HCT116 (cell line): ENCODE results near the gene TTC12. TPM values are rescaled to one million over a fixed set of nuclear protein-coding genes. Genes with fewer than 3 reads are reported as not detected.

ENCODE experiments used
- ATAC-seq: fragments of 200-7000 bp; cut with Tn5 transposase; 2 replicates; pipeline ENCODE4 v1.9.1; 2020; ENCODE audit warnings: mild to moderate bottlenecking, moderate library complexity
- BruUV-seq: library from RNA; stranded (reverse); fragments of 400-500 nt; replicated peaks from 2 replicates; lab custom pipeline; 2021; lab: Mats Ljungman, UMichigan
- CTCF ChIA-PET: fragments of 300-600 bp; sonication (Branson Sonifier 250); formaldehyde crosslinking; loops from one replicate; lab custom pipeline; 2021; ENCODE audit warnings: antibody characterized with exemption; lab: Charles Lee
- POLR2A ChIA-PET: fragments of 300-600, 350-600 bp; sonication (Branson Sonifier 250); formaldehyde crosslinking; loops from one replicate; lab custom pipeline; 2021; ENCODE audit warnings: antibody characterized with exemption; lab: Charles Lee
- RAD21 ChIA-PET, 2 experiments: fragments of 300-600 bp; sonication (Branson Sonifier 250); formaldehyde crosslinking; loops; one replicate each; lab custom pipeline; 2023; ENCODE audit warnings: low total read pairs in 2 of 2; ENCODE audit not compliant: uncharacterized antibody in 2 of 2, unreplicated experiment in 2 of 2, low non-redundant PET in 1 of 2; lab: Charles Lee
- DNase-seq: peaks from one replicate; pipeline ENCODE4 v3.0.0-alpha.2; 2010; ENCODE audit warnings: low read depth, low spot score
- H2AFZ ChIP-seq: fragments of 200-600 bp; shearing (Covaris generic), sonication (generic); 2 replicates; pipeline ENCODE4 v1.6.1; 2017; ENCODE audit warnings: low read depth, mixed run types, mixed read lengths, antibody characterized with exemption, low read length; ENCODE audit not compliant: poor library complexity, severe bottlenecking
- H3K27ac ChIP-seq: 2 replicates; pipeline ENCODE4 v1.5.1; 2012; ENCODE audit warnings: low read depth, low read length
- H3K27me3 ChIP-seq: fragments of 200-600 bp; sonication (generic); 2 replicates; pipeline ENCODE4 v1.6.1; 2016; ENCODE audit warnings: mixed run types, low read length, mixed read lengths; ENCODE audit not compliant: insufficient read depth
- H3K36me3 ChIP-seq, 2 experiments: fragments of 200-500 bp in 1 of 2; fragments of 200-600 bp in 1 of 2; sonication (Bioruptor generic) in 1 of 2; sonication (generic) in 1 of 2; 2 replicates each; pipeline versions ENCODE4 v1.5.1 to v1.6.1; 2014 to 2016; ENCODE audit warnings: low read length in 2 of 2, inconsistent platforms in 1 of 2, mixed read lengths in 1 of 2, mixed run types in 1 of 2; ENCODE audit not compliant: insufficient read depth in 2 of 2, control insufficient read depth in 1 of 2
- H3K4me1 ChIP-seq, 2 experiments: fragments of 200-600 bp in 1 of 2; sonication (generic) in 1 of 2; 2 replicates each; pipeline versions ENCODE4 v1.5.1 to v1.6.1; 2012 to 2017; ENCODE audit warnings: low read length in 2 of 2, inconsistent platforms in 1 of 2, mild to moderate bottlenecking in 1 of 2, mixed read lengths in 1 of 2, mixed run types in 1 of 2, moderate library complexity in 1 of 2; ENCODE audit not compliant: insufficient read depth in 2 of 2, control insufficient read depth in 1 of 2
- H3K4me2 ChIP-seq: fragments of 200-600 bp; sonication (generic); 2 replicates; pipeline ENCODE4 v1.6.1; 2017; ENCODE audit warnings: mixed run types, low read length, mixed read lengths
- H3K4me3 ChIP-seq, 2 experiments: fragments of 200-600 bp in 1 of 2; sonication (generic) in 1 of 2; replicated peaks in 1 of 2; 2 replicates each; pipeline ENCODE4 v1.5.1; 2011 to 2016; ENCODE audit warnings: low read length in 2 of 2, control low read depth in 1 of 2, low read depth in 1 of 2, mild to moderate bottlenecking in 1 of 2, mixed read lengths in 1 of 2, mixed run types in 1 of 2
- H3K79me2 ChIP-seq: fragments of 200-600 bp; sonication (generic); 2 replicates; pipeline ENCODE4 v1.6.1; 2017; ENCODE audit warnings: mild to moderate bottlenecking, mixed run types, low read length, moderate library complexity, mixed read lengths; ENCODE audit not compliant: insufficient read depth
- H3K9ac ChIP-seq: fragments of 200-600 bp; sonication (generic); 2 replicates; pipeline ENCODE4 v1.6.1; 2016; ENCODE audit warnings: low read length, mixed read lengths
- H3K9me2 ChIP-seq: fragments of 200-600 bp; sonication (generic), shearing (Covaris generic); 2 replicates; pipeline ENCODE4 v1.6.1; 2017; ENCODE audit warnings: mixed run types, mild to moderate bottlenecking, moderate library complexity; ENCODE audit not compliant: insufficient read depth
- H3K9me3 ChIP-seq, 2 experiments: fragments of 200-500 bp in 1 of 2; fragments of 200-600 bp in 1 of 2; sonication (Bioruptor generic) in 1 of 2; sonication (generic) in 1 of 2; 2 replicates each; pipeline ENCODE4 v1.6.1; 2014 to 2017; ENCODE audit warnings: low read length in 2 of 2, mixed read lengths in 2 of 2, inconsistent platforms in 1 of 2, low read depth in 1 of 2, mild to moderate bottlenecking in 1 of 2, mixed run types in 1 of 2, moderate library complexity in 1 of 2; ENCODE audit not compliant: control insufficient read depth in 1 of 2, insufficient read depth in 1 of 2
- H4K20me1 ChIP-seq: fragments of 200-600 bp; sonication (generic), shearing (Covaris generic); 2 replicates; pipeline ENCODE4 v1.6.1; 2017; ENCODE audit warnings: mixed run types, mild to moderate bottlenecking, moderate library complexity; ENCODE audit not compliant: insufficient read depth
- CBX3 ChIP-seq: IDR thresholded peaks from 2 replicates; pipeline ENCODE4 v1.6.1; 2012; ENCODE audit warnings: low read depth
- EGR1 ChIP-seq: IDR thresholded peaks from 2 replicates; pipeline ENCODE4 v1.6.1; 2012; ENCODE audit warnings: low read depth
- ELF1 ChIP-seq: IDR thresholded peaks from 2 replicates; pipeline ENCODE4 v1.6.1; 2012; ENCODE audit warnings: low read depth, borderline replicate concordance
- EZH2 ChIP-seq: fragments of 200-600 bp; sonication (generic); IDR thresholded peaks from 2 replicates; pipeline ENCODE4 v1.6.1; 2017; ENCODE audit warnings: antibody characterized with exemption, mixed run types
- EZH2phosphoT487 ChIP-seq: fragments of 200-600 bp; IDR thresholded peaks from 2 replicates; pipeline ENCODE4 v1.6.1; 2018; ENCODE audit warnings: antibody characterized with exemption, borderline replicate concordance
- FOSL1 ChIP-seq: IDR thresholded peaks from 2 replicates; pipeline ENCODE4 v1.6.1; 2012; ENCODE audit warnings: low read depth
- JUND ChIP-seq: IDR thresholded peaks from 2 replicates; pipeline ENCODE4 v1.6.1; 2012
- POLR2A ChIP-seq: IDR thresholded peaks from 2 replicates; pipeline ENCODE4 v1.7.0; 2011; ENCODE audit warnings: borderline replicate concordance; ENCODE audit not compliant: insufficient read depth, insufficient read length; ENCODE audit errors: extremely low read depth
- REST ChIP-seq: IDR thresholded peaks from 2 replicates; pipeline ENCODE4 v1.6.1; 2012; ENCODE audit warnings: low read depth
- SIN3A ChIP-seq: IDR thresholded peaks from 2 replicates; pipeline ENCODE4 v1.6.1; 2012; ENCODE audit warnings: low read depth
- SP1 ChIP-seq: IDR thresholded peaks from 2 replicates; pipeline ENCODE4 v1.6.1; 2012; ENCODE audit warnings: low read depth
- SRF ChIP-seq: IDR thresholded peaks from 2 replicates; pipeline ENCODE4 v1.6.1; 2012; ENCODE audit warnings: low read depth
- TCF7L2 ChIP-seq: IDR thresholded peaks from 2 replicates; pipeline ENCODE4 v1.7.0; 2011; ENCODE audit warnings: borderline replicate concordance, inconsistent platforms; ENCODE audit not compliant: insufficient read depth, insufficient read length; ENCODE audit errors: extremely low read depth
- YY1 ChIP-seq: IDR thresholded peaks from 2 replicates; pipeline ENCODE4 v1.6.1; 2011; ENCODE audit warnings: low read length, low read depth, moderate library complexity, mild to moderate bottlenecking; ENCODE audit not compliant: insufficient replicate concordance; ENCODE audit errors: extremely low read depth
- ZFX ChIP-seq: fragments of 450-650 bp; IDR thresholded peaks from 2 replicates; pipeline ENCODE4 v1.6.1; 2017
- ZNF274 ChIP-seq: fragments of 200-500 bp; sonication (Bioruptor generic); IDR thresholded peaks from 2 replicates; pipeline ENCODE4 v1.6.1; 2014; ENCODE audit warnings: mild to moderate bottlenecking, low read depth, low read length, inconsistent platforms
- intact Hi-C: fragments of 100-400 bp; cut with micrococcal nuclease; formaldehyde crosslinking; loops from 2 replicates; pipeline ENCODE4 v1.10.0; 2022
- total RNA-seq: library from RNA; stranded (reverse); gene quantifications from one replicate; pipeline ENCODE4 v1.2.1, GENCODE V29; 2021; ENCODE audit not compliant: unreplicated experiment
- TF ChIP-seq, protein P1 (sequence below): IDR thresholded peaks from 2 replicates; pipeline ENCODE4 v1.6.1; 2012
- TF ChIP-seq, protein P2 (sequence below): IDR thresholded peaks from 2 replicates; pipeline ENCODE4 v1.6.1; 2011; ENCODE audit warnings: mild to moderate bottlenecking, low read length, moderate library complexity; ENCODE audit not compliant: insufficient replicate concordance; ENCODE audit errors: extremely low read depth
- TF ChIP-seq, protein P3 (sequence below): IDR thresholded peaks from 2 replicates; pipeline ENCODE4 v1.6.1; 2012

Gene TTC12
- total RNA-seq, 1 experiment from 2014 or later: 12.6 TPM

GRCh38 chr11:113349528-113349927 lies 35.1 kb downstream of the TTC12 start:
- TF ChIP-seq SIN3A: no peak
- no peak for TF ChIP-seq EZH2phosphoT487
- no peak for TF ChIP-seq FOSL1
- no peak for TF ChIP-seq ELF1
- TF ChIP-seq JUND: no peak
- no peak for TF ChIP-seq ZFX
- no peak for TF ChIP-seq TCF7L2
- TF ChIP-seq YY1: no peak
- no peak for TF ChIP-seq POLR2A
- TF ChIP-seq ZNF274: no peak
- TF ChIP-seq CBX3: no peak
- TF ChIP-seq SP1: no peak
- TF ChIP-seq REST: no peak
- TF ChIP-seq, protein P1, sequence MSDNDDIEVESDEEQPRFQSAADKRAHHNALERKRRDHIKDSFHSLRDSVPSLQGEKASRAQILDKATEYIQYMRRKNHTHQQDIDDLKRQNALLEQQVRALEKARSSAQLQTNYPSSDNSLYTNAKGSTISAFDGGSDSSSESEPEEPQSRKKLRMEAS: no peak
- no peak for TF ChIP-seq SRF
- TF ChIP-seq, protein P2, sequence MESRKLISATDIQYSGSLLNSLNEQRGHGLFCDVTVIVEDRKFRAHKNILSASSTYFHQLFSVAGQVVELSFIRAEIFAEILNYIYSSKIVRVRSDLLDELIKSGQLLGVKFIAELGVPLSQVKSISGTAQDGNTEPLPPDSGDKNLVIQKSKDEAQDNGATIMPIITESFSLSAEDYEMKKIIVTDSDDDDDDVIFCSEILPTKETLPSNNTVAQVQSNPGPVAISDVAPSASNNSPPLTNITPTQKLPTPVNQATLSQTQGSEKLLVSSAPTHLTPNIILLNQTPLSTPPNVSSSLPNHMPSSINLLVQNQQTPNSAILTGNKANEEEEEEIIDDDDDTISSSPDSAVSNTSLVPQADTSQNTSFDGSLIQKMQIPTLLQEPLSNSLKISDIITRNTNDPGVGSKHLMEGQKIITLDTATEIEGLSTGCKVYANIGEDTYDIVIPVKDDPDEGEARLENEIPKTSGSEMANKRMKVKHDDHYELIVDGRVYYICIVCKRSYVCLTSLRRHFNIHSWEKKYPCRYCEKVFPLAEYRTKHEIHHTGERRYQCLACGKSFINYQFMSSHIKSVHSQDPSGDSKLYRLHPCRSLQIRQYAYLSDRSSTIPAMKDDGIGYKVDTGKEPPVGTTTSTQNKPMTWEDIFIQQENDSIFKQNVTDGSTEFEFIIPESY: no peak
- TF ChIP-seq, protein P3, sequence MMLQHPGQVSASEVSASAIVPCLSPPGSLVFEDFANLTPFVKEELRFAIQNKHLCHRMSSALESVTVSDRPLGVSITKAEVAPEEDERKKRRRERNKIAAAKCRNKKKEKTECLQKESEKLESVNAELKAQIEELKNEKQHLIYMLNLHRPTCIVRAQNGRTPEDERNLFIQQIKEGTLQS: no peak
- no peak for TF ChIP-seq EZH2
- TF ChIP-seq EGR1: no peak
- Histone ChIP-seq H3K27me3 (no peaks in the 10 kb centered on the region), H4K20me1 (no peaks in the 10 kb centered on the region), H3K9ac (no peak overlapping the region), H3K9me2 (no peaks in the 10 kb centered on the region), H3K79me2 (no peaks in the 10 kb centered on the region), H3K36me3 (no peaks in the 10 kb centered on the region), H3K27ac (no peak overlapping the region), H3K4me1 (no peaks in the 10 kb centered on the region), H3K4me3 (no peak overlapping the region), H2AFZ (no peak overlapping the region), H3K9me3 (no peaks in the 10 kb centered on the region), H3K4me2 (no peak overlapping the region)
- BruUV-seq: no TSS peak
- ChIA-PET RAD21 (no interaction called here), POLR2A (no interaction called here), CTCF (no interaction called here)
- intact Hi-C loops: no loop called here
- DNase-seq (no peak), ATAC-seq (no peak)
